GM12878 (cell line): ENCODE measurements around the gene KCNA5.

Experiments used
- HDAC6 ChIP-seq: fragments of 200-600 bp; sonication (generic); IDR thresholded peaks from one replicate; pipeline ENCODE4 v1.8.0; 2017; ENCODE audit warnings: antibody characterized with exemption; ENCODE audit not compliant: unreplicated experiment
- MEF2A ChIP-seq: IDR thresholded peaks from 2 replicates; pipeline ENCODE4 v1.6.1; 2011; ENCODE audit warnings: low read depth, mild to moderate bottlenecking, low read length, moderate library complexity; ENCODE audit not compliant: insufficient read depth
- SIN3A ChIP-seq: IDR thresholded peaks from 2 replicates; pipeline ENCODE4 v1.6.1; 2012; ENCODE audit warnings: low read depth, low read length, improper control_type of control experiment
- SRF ChIP-seq, 2 experiments: IDR thresholded peaks; 2 replicates each; pipeline ENCODE4 v1.6.1; 2011; ENCODE audit warnings: low read depth in 2 of 2, low read length in 2 of 2, mild to moderate bottlenecking in 1 of 2, moderate library complexity in 1 of 2
- ZNF384 ChIP-seq: IDR thresholded peaks from 2 replicates; pipeline ENCODE4 v1.6.1; 2012; ENCODE audit warnings: low read depth, mild to moderate bottlenecking, low read length, improper control_type of control experiment, borderline replicate concordance
- TF ChIP-seq, protein P1 (sequence below), 3 experiments: IDR thresholded peaks in 2 of 3; conservative IDR thresholded peaks in 1 of 3; 2 replicates each; pipeline ENCODE4 v1.5.1; 2011; ENCODE audit warnings: low read depth in 3 of 3, low read length in 3 of 3, mild to moderate bottlenecking in 3 of 3, control low read depth in 2 of 3, moderate library complexity in 2 of 3, inconsistent platforms in 1 of 3, mixed read lengths in 1 of 3; ENCODE audit not compliant: control insufficient read depth in 2 of 3, insufficient read depth in 1 of 3; ENCODE audit errors: extremely low read depth in 1 of 3
- TF ChIP-seq, protein P2 (sequence below): IDR thresholded peaks from 2 replicates; pipeline ENCODE4 v1.6.1; 2012; ENCODE audit warnings: low read depth, low read length, improper control_type of control experiment
- TF ChIP-seq, protein P3 (sequence below): fragments of 450-650 bp; IDR thresholded peaks from 2 replicates; pipeline ENCODE4 v1.6.1; 2018; ENCODE audit warnings: borderline replicate concordance, mild to moderate bottlenecking; ENCODE audit not compliant: partially characterized antibody

DNA sequence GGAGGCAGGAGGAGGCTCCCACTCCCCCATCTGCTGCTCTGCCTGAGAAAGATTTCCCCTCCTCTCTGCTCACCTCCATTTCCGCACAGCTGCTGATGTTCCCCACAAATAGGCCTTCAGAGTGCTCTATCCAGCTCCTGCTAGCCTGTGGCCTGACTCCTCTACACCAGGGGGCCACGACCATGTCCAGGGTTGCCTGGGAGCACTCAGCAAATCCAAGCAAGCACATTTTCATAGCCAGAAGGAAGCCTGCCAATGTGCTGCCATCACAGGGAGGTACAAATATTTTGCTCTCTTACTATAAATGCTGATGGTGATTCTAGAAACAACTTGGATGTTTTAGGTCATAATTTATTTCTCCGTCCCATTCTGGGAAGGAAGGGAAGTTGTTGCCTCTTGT lies 17.3 kb downstream of the KCNA5 start:
- TF ChIP-seq, protein P1, sequence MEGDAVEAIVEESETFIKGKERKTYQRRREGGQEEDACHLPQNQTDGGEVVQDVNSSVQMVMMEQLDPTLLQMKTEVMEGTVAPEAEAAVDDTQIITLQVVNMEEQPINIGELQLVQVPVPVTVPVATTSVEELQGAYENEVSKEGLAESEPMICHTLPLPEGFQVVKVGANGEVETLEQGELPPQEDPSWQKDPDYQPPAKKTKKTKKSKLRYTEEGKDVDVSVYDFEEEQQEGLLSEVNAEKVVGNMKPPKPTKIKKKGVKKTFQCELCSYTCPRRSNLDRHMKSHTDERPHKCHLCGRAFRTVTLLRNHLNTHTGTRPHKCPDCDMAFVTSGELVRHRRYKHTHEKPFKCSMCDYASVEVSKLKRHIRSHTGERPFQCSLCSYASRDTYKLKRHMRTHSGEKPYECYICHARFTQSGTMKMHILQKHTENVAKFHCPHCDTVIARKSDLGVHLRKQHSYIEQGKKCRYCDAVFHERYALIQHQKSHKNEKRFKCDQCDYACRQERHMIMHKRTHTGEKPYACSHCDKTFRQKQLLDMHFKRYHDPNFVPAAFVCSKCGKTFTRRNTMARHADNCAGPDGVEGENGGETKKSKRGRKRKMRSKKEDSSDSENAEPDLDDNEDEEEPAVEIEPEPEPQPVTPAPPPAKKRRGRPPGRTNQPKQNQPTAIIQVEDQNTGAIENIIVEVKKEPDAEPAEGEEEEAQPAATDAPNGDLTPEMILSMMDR (IDR thresholded peaks at IDR 0.05 in 2 of 3, conservative IDR thresholded peaks at IDR 0.05 in 1 of 3; ENCODE audit: control insufficient read depth in 2 of 3, extremely low read depth in 1 of 3, insufficient read depth in 1 of 3, low read depth in 3 of 3, low read length in 3 of 3): no peak
- TF ChIP-seq SRF (IDR thresholded peaks at IDR 0.05; ENCODE audit: low read depth in 2 of 2, low read length in 2 of 2): no peak
- no peak for TF ChIP-seq HDAC6
- TF ChIP-seq ZNF384: no peak
- TF ChIP-seq SIN3A: no peak
- TF ChIP-seq MEF2A: no peak
- TF ChIP-seq, protein P2, sequence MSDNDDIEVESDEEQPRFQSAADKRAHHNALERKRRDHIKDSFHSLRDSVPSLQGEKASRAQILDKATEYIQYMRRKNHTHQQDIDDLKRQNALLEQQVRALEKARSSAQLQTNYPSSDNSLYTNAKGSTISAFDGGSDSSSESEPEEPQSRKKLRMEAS: no peak
- TF ChIP-seq, protein P3, sequence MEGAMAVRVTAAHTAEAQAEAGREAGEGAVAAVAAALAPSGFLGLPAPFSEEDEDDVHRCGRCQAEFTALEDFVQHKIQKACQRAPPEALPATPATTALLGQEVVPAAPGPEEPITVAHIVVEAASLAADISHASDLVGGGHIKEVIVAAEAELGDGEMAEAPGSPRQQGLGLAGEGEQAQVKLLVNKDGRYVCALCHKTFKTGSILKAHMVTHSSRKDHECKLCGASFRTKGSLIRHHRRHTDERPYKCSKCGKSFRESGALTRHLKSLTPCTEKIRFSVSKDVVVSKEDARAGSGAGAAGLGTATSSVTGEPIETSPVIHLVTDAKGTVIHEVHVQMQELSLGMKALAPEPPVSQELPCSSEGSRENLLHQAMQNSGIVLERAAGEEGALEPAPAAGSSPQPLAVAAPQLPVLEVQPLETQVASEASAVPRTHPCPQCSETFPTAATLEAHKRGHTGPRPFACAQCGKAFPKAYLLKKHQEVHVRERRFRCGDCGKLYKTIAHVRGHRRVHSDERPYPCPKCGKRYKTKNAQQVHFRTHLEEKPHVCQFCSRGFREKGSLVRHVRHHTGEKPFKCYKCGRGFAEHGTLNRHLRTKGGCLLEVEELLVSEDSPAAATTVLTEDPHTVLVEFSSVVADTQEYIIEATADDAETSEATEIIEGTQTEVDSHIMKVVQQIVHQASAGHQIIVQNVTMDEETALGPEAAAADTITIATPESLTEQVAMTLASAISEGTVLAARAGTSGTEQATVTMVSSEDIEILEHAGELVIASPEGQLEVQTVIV: no peak
